Memory B cell (primary cell): ENCODE results near the gene NUSAP1.
"Not testable (repeated sequence)": the region's sequence is repeated elsewhere in the genome, so short reads cannot be mapped to it uniquely, and the experiment has no call there.

ENCODE experiments used
- ATAC-seq: fragments of 150-1000 bp; cut with Tn5 transposase; 2 replicates; pipeline ENCODE4 v1.10.0; 2021; ENCODE audit warnings: low read depth, mild to moderate bottlenecking, moderate library complexity
- DNase-seq, 2 donors: peaks; one replicate each; pipeline ENCODE4 v3.0.0; 2022; ENCODE audit warnings: low spot score in 2 of 2
- H3K27ac Mint-ChIP-seq: one replicate; pipeline ENCODE4 v1.8.0; 2022; ENCODE audit warnings: mild to moderate bottlenecking, moderate library complexity, mixed read lengths
- H3K27me3 Mint-ChIP-seq: one replicate; pipeline ENCODE4 v1.8.0; 2022; ENCODE audit warnings: mixed read lengths
- H3K36me3 Mint-ChIP-seq: one replicate; pipeline ENCODE4 v1.8.0; 2022; ENCODE audit warnings: mild to moderate bottlenecking, mixed read lengths
- H3K4me1 Mint-ChIP-seq: one replicate; pipeline ENCODE4 v1.8.0; 2022; ENCODE audit warnings: mixed read lengths
- H3K4me3 Mint-ChIP-seq: one replicate; pipeline ENCODE4 v1.8.0; 2022; ENCODE audit warnings: mild to moderate bottlenecking, moderate library complexity, mixed read lengths
- H3K9me3 Mint-ChIP-seq: one replicate; pipeline ENCODE4 v1.8.0; 2022; ENCODE audit warnings: mixed read lengths

NUSAP1 gene

DNA sequence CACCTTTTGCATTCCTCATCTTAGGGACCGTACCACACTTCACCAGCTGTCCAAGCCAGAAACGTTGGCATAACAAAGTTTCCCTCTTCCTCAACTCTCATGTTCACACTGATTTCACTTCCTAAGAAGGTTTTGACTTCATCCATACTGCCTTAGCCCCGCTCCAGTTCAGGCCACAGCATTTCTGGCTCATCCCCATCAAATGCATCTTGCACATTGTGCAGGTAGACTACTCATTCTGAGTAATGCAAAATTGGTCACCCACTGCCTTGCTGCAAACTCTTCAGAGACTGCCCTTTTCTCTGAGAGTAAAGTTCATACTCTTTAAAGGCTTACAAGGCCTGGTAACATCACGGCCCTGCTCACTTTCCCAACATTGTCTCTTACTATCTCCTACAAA is 8.8 kb downstream of the NUSAP1 start:
- no peaks in the 10 kb centered on the region for H3K27me3 Mint-ChIP-seq
- no peak overlapping the region for H3K4me3 Mint-ChIP-seq
- ATAC-seq = no peak
- no peaks in the 10 kb centered on the region for H3K9me3 Mint-ChIP-seq
- no peak overlapping the region for H3K27ac Mint-ChIP-seq
- peaks cover 11% of the 10 kb centered on the region for H3K4me1 Mint-ChIP-seq
- DNase-seq = no peak
- peaks cover 3% of the 10 kb centered on the region for H3K36me3 Mint-ChIP-seq

DNA sequence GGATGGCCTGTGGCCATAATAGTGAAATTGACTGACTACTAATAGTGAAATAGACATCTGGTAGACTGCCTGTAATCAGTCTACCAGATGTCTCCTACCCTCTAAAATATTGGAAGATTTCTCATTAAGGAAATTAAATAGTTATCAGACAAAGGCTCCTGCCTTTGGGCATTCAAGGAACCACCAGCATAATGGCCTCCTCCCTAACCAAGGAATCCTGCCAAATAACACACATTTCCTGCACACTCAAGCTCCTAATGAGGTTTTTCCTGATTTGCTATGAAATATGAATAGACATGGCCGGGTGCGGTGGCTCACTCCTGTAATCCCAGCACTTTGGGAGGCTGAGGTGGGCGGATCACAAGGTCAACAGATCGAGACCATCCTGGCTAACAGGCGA is 14.6 kb downstream of the NUSAP1 start:
- Mint-ChIP-seq H3K9me3 (no peaks in the 10 kb centered on the region), H3K36me3 (peaks cover 5% of the 10 kb centered on the region), H3K4me1 (no peaks in the 10 kb centered on the region), H3K27ac (no peak overlapping the region), H3K4me3 (no peak overlapping the region), H3K27me3 (no peaks in the 10 kb centered on the region)
- DNase-seq (no peak), ATAC-seq (no peak)

DNA sequence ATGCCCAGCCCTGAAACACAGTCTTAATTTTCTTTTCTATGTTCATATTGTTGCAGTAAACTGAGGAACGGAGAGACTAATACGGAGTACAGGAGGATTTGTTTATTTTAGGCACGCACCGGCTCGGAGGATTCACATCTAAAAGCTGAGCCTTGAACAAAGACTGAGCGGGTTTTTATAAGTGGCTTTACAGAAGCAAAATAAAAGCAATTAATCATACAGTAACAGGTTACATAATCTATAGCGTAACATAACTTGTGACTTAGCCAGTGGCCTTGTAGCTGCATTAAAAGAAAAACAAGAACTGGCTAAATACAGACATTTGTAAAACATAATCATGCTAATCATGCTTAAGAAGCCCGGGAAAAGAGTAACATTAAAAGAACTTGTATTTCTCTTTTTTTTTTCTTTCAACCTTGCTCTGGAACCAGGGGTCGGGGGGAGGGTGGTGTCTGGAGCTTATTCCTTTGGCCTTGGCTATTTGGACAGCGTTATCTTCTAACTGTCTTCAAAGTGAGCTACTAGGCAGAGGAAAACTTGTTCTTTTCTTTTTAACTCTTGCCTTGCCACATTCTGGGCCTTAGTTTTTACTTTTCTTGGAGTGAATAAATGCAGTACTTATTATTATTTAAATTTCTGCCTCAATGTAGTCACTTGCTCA is 17.5 kb downstream of the NUSAP1 start:
- Mint-ChIP-seq H3K36me3 (peaks cover 5% of the 10 kb centered on the region), H3K4me3 (no peak overlapping the region), H3K27me3 (no peaks in the 10 kb centered on the region), H3K4me1 (no peaks in the 10 kb centered on the region), H3K9me3 (no peaks in the 10 kb centered on the region), H3K27ac (no peak overlapping the region)
- no peak for DNase-seq
- ATAC-seq = no peak

DNA sequence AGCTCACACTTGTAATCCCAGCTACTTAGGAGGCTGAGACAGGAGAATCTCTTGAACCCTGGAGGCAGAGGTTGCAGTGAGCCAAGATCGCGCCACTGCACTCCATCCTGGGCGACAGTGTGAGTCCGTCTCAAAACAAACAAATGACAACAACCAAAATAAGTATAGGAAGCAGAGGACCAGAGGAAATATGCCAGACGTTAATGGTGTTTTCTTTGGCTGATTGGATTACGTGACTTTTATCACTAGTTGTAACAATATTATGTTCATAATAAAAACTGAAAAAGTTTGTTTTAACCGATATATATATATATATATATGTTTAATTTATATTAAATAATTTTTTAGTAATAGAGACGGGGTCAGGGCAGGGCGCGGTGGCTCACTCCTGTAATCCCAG is 21.7 kb downstream of the NUSAP1 start:
- Mint-ChIP-seq H3K9me3 (no peaks in the 10 kb centered on the region), H3K4me3 (no peak overlapping the region), H3K27ac (no peak overlapping the region), H3K27me3 (no peaks in the 10 kb centered on the region), H3K36me3 (peaks cover 2% of the 10 kb centered on the region), H3K4me1 (no peaks in the 10 kb centered on the region)
- ATAC-seq (no peak), DNase-seq (no peak)

DNA sequence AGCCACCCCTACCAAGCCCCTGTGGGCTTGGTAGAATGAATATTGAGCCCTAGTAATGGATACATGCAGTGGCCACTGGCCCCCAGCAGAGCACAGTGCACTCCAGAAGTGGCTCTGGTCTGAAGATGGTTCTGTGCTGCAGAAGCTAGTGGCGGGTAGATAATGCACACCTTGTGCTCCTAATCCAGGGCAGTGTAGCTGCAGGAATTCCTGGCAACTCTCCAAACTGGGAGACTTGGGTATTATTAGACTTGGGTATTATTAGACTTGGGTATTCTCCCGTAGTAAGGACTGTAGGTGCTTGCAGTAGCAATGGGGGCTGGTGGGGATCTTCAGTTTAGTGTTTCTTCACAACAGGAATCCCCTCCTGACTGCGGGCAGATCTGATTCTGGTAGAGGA is 34.7 kb downstream of the NUSAP1 start:
- H3K9me3 Mint-ChIP-seq = no peaks in the 10 kb centered on the region
- no peaks in the 10 kb centered on the region for H3K4me1 Mint-ChIP-seq
- H3K36me3 Mint-ChIP-seq = peaks cover 3% of the 10 kb centered on the region
- DNase-seq (no peak), ATAC-seq (no peak)
- H3K4me3 Mint-ChIP-seq = no peak overlapping the region
- no peak overlapping the region for H3K27ac Mint-ChIP-seq
- H3K27me3 Mint-ChIP-seq = no peaks in the 10 kb centered on the region

DNA sequence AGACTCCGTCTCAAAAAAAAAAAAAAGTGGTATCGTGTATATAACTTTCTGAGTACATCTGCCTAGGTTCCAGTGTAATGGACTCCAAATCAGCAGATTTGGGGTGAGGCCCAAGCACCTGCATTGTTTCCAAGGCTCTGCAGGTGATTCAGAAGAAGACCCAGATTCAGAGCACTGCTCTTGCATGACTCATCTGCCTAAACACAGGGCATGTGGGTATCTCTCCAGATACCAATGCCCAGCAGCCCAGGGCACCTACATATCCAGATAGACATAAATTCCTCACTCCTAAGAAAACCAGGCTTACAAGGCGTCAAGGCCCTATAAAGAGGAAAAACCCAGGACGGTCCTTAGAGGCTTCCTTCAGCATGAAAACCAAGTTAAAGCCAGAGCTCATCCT is 45.3 kb downstream of the NUSAP1 start:
- no peak overlapping the region for H3K4me3 Mint-ChIP-seq
- DNase-seq (no peak), ATAC-seq (no peak)
- no peaks in the 10 kb centered on the region for H3K4me1 Mint-ChIP-seq
- no peak overlapping the region for H3K27ac Mint-ChIP-seq
- H3K27me3 Mint-ChIP-seq = no peaks in the 10 kb centered on the region
- H3K9me3 Mint-ChIP-seq = no peaks in the 10 kb centered on the region
- peaks cover 3% of the 10 kb centered on the region for H3K36me3 Mint-ChIP-seq

DNA sequence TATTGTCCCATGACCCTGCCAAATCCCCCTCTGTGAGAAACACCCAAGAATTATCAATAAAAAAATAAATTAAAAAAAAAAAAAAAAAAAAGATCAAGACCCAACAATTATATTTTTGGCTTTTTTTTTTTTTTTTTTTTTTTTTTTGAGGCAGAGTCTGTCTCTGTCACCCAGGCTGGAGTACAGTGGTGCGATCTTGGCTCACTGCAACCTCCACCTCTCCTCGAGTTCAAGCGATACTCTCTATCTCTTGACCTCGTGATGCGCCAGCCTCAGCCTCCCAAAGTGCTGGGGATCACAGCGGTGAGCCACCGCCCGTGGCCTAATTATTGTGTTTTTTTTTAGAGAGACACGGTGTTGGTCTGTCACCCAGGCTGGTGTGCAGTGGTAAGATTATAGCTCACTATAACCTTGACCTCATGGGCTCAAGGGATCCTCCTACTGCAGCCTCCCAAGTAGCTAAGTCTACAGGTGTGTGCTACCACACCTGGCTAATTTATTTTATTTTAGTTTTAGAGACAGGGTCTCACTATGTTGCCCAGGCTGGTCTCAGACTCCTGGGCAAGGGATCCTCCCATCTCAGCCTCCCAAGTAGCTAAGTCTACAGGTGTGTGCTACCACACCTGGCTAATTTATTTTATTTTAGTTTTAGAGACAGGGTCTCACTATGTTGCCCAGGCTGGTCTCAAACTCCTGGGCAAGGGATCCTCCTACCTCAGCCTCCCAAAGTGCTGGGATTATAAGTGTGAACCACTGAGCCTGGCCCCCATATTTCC is 51.5 kb downstream of the NUSAP1 start:
- not testable (repeated sequence) for ATAC-seq, H3K36me3 Mint-ChIP-seq, H3K27me3 Mint-ChIP-seq

DNA sequence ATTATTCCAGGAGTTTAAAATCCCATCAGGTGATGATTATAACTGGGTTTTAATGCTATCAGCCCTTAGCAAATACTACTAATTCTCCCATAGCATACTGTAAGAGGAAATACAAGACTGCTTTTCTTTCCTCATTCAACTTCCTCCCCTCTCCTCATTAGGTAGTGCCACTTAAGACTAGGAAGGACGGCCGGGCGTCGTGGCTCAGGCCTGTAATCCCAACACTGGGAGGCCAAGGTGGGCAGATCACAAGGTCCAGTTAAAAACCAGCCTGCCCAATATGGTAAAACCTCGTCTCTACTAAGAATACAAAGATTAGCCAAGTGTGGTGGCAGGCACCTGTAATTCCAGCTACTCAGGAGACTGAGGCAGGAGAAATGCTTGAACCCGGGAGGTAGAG is 55.0 kb downstream of the NUSAP1 start:
- Mint-ChIP-seq H3K4me1 (peaks cover 4% of the 10 kb centered on the region), H3K27ac (no peak overlapping the region), H3K4me3 (no peak overlapping the region), H3K27me3 (no peaks in the 10 kb centered on the region), H3K9me3 (no peaks in the 10 kb centered on the region), H3K36me3 (peaks cover 14% of the 10 kb centered on the region)
- DNase-seq (no peak), ATAC-seq (no peak)

More for the DNA sequence above, 51.5 kb downstream of the NUSAP1 start:
- H3K27ac Mint-ChIP-seq, DNase-seq, H3K9me3 Mint-ChIP-seq, H3K4me1 Mint-ChIP-seq, H3K4me3 Mint-ChIP-seq: not testable (repeated sequence)

DNA sequence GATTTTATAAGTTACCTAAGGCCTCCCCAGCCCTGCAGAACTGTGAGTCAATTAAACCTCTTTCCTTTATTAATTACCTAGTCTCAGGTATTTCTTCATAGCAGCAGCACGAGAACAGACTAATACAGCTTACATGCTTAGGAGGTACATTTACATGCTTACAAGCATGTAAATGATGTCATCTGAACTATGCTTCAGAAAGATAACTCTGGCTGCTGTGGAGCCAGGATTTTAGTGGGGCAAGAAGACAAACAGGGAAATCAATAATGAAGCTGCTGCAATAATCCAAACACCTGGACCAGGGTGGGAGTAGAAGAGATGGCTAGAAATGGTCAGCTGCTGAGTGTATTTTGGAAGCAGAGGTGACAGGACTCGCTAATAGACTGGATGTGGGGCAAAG is 60.0 kb downstream of the NUSAP1 start:
- H3K27me3 Mint-ChIP-seq = no peaks in the 10 kb centered on the region
- H3K9me3 Mint-ChIP-seq = no peaks in the 10 kb centered on the region
- no peak for DNase-seq
- peak overlapping the region; percentile 14 for H3K27ac Mint-ChIP-seq
- peaks cover 16% of the 10 kb centered on the region for H3K4me1 Mint-ChIP-seq
- no peak for ATAC-seq
- H3K36me3 Mint-ChIP-seq = peaks cover 27% of the 10 kb centered on the region
- no peak overlapping the region for H3K4me3 Mint-ChIP-seq

DNA sequence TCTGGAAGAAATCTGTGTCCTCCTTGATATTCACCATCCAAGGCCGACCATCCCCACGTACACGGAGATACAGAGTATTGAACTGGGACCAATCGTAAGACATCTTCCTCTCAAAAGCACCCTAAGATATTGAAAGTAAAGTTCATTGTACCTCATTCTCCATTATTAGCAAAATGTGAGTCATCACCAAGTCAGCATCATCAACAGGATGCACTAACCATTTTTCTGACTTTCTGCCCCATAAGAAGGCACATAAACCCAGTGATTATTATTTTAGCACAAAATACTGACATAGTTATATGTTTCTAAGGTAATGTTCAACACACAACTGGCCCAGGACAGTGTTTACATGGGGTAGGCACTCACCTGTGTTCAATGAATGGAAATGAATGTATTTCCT is 62.2 kb downstream of the NUSAP1 start:
- DNase-seq (no peak), ATAC-seq (no peak)
- Mint-ChIP-seq H3K4me3 (no peak overlapping the region), H3K36me3 (peaks cover 23% of the 10 kb centered on the region), H3K27ac (peak overlapping the region; percentile 74), H3K4me1 (peaks cover 16% of the 10 kb centered on the region), H3K27me3 (no peaks in the 10 kb centered on the region), H3K9me3 (no peaks in the 10 kb centered on the region)

DNA sequence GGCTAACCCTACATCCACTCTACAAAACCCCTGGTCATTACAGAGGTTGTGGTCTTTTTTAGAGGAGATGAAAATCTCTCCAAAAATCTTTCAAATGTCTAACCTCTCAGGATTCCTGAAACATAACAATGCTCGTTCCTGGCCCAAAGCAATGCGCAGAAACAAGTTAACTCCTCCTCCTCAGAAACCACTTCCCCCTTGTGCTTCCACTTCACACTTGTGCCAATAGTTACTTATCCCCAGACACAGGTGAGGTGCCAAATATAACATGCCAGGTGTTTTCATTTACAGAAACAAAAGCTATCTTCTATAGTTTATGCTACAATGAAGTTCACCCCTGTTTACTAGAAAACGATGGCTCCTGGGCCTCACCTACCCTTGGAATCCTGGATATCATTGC is 63.4 kb downstream of the NUSAP1 start:
- H3K4me3 Mint-ChIP-seq = peak overlapping the region; percentile 71
- DNase-seq (no peak), ATAC-seq (peak; percentile 90)
- H3K27ac Mint-ChIP-seq = peak overlapping the region; percentile 46
- H3K9me3 Mint-ChIP-seq = no peaks in the 10 kb centered on the region
- H3K27me3 Mint-ChIP-seq = no peaks in the 10 kb centered on the region
- H3K36me3 Mint-ChIP-seq = peaks cover 23% of the 10 kb centered on the region
- H3K4me1 Mint-ChIP-seq = peaks cover 18% of the 10 kb centered on the region

DNA sequence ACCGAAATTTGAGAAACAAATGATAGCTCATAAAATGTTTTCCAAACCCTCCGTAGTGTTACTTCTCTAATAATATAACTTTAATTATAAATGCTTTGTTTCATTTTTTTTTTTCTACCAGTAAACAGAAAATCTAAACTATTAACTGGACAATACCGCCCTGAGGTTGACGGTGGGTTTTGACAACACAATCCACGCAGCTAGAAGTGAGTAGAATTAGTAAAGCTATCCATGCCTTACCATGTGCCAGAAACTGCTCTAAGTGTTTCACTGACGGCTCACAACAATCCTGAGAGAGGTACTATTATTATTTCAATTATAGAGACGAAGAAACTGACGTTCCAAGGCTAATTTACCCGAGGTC is 69.2 kb downstream of the NUSAP1 start:
- no peaks in the 10 kb centered on the region for H3K27me3 Mint-ChIP-seq
- peaks cover 11% of the 10 kb centered on the region for H3K4me1 Mint-ChIP-seq
- DNase-seq = no peak
- no peak for ATAC-seq
- H3K9me3 Mint-ChIP-seq = no peaks in the 10 kb centered on the region
- H3K4me3 Mint-ChIP-seq = peak overlapping the region; percentile 89
- peak overlapping the region; percentile 96 for H3K27ac Mint-ChIP-seq
- no peaks in the 10 kb centered on the region for H3K36me3 Mint-ChIP-seq

DNA sequence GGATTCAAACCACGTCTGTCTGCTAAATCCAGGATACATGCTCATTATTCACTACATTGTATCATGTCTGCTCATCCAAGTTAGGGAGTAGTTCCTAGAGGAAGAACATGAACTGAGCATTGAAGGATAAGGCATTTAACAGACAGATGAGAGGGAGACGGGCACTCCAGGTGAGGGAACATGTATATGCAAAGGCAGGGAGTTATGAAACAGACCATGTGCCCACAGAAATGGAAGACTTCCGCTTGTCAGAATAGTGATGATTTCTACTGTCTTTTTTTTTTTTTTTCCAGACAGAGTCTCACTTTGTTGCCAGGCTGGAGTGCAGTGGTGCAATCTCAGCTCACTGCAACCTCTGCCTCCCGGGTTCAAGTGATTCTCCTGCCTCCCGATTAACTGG is 74.7 kb downstream of the NUSAP1 start:
- peaks cover 11% of the 10 kb centered on the region for H3K4me1 Mint-ChIP-seq
- no peaks in the 10 kb centered on the region for H3K9me3 Mint-ChIP-seq
- H3K36me3 Mint-ChIP-seq = no peaks in the 10 kb centered on the region
- DNase-seq (no peak), ATAC-seq (no peak)
- H3K27ac Mint-ChIP-seq = no peak overlapping the region
- no peak overlapping the region for H3K4me3 Mint-ChIP-seq
- no peaks in the 10 kb centered on the region for H3K27me3 Mint-ChIP-seq

DNA sequence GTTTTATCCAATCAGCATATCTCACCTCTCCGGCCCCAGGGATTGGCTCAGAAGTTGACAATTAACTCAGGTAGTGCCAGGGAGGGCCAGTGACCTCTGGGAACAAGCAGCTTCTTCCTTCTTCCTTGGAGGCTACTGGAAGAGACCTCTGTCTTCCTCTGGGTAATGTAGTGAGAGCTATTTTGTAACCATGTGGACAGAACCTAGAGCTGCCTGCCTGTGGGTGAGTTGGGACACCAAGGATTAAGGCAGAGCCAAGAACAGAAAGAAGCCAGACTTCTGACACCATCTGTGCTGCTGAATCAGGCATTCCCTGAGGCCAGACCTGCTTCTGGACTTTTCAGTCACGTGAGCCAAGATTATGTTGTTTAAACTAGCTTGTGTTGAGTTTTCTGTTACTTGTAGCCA is 75.6 kb downstream of the NUSAP1 start:
- H3K9me3 Mint-ChIP-seq = no peaks in the 10 kb centered on the region
- H3K27me3 Mint-ChIP-seq = no peaks in the 10 kb centered on the region
- H3K27ac Mint-ChIP-seq = no peak overlapping the region
- no peak for DNase-seq
- no peaks in the 10 kb centered on the region for H3K36me3 Mint-ChIP-seq
- peaks cover 7% of the 10 kb centered on the region for H3K4me1 Mint-ChIP-seq
- H3K4me3 Mint-ChIP-seq = no peak overlapping the region
- ATAC-seq = no peak

DNA sequence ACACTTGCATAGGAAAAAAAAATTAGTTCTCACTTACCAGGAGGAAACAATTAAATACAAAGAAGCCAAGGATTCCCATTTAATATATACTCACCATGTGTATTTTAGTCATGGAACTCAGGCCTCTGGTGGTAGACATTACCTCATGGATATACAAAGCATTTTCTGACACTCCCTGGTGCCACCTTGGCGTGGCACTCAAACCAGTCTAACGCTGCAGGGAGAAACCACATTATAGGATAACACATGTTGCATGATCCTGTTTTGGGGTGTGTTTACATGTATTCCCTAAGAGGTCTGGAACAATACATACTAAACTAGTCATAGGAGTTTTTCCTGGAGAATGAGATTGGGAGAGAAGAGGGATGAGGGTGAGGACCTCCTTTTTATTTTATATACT is 78.3 kb downstream of the NUSAP1 start:
- Mint-ChIP-seq H3K36me3 (no peaks in the 10 kb centered on the region), H3K4me3 (no peak overlapping the region), H3K4me1 (peaks cover 7% of the 10 kb centered on the region), H3K27ac (no peak overlapping the region), H3K9me3 (no peaks in the 10 kb centered on the region), H3K27me3 (no peaks in the 10 kb centered on the region)
- DNase-seq (no peak), ATAC-seq (no peak)
